GM21619 (cell line): Measurements from ENCODE around the gene TOPAZ1.
"Not testable (repeated sequence)": the region's sequence is repeated elsewhere in the genome, so short reads cannot be mapped to it uniquely, and the experiment has no call there.

Source experiments
- ATAC-seq: cut with Tn5 transposase; IDR thresholded peaks from one replicate; pipeline ENCODE4 v1.9.1; 2021; ENCODE audit not compliant: unreplicated experiment

The TOPAZ1 gene

GRCh38 chr3:44329946-44330345 lies 88.3 kb downstream of the TOPAZ1 start:
- no peak for ATAC-seq

GRCh38 chr3:44330444-44330843 lies 88.8 kb downstream of the TOPAZ1 start:
- ATAC-seq = no peak

- no peak for ATAC-seq
Observed at GRCh38 chr3:44334326-44334725, 92.6 kb downstream of the TOPAZ1 start.

GRCh38 chr3:44337248-44337785 lies 95.6 kb downstream of the TOPAZ1 start:
- ATAC-seq = no peak

- ATAC-seq = peak; percentile 91
Observed at GRCh38 chr3:44338010-44338827, 96.5 kb downstream of the TOPAZ1 start, which contains the start of gene TCAIM. Gene TCAIM, plus strand, starts transcription at chr3:44338766. Its CDS starts 16,017 bp downstream, at chr3:44354783.

- ATAC-seq = no peak
Observed at GRCh38 chr3:44338828-44339127, 97.1 kb downstream of the TOPAZ1 start.

GRCh38 chr3:44339181-44340057 lies 97.7 kb downstream of the TOPAZ1 start:
- ATAC-seq = no peak

- no peak for ATAC-seq
Observed at GRCh38 chr3:44340058-44340395, 98.3 kb downstream of the TOPAZ1 start.

- ATAC-seq = no peak
Observed at GRCh38 chr3:44342176-44342790, 100.6 kb downstream of the TOPAZ1 start.

- no peak for ATAC-seq
Observed at GRCh38 chr3:44343421-44343820, 101.7 kb downstream of the TOPAZ1 start.

- ATAC-seq = not testable (repeated sequence)
Observed at GRCh38 chr3:44346590-44346989, 104.9 kb downstream of the TOPAZ1 start.

- ATAC-seq = no peak
Observed at GRCh38 chr3:44348993-44349392, 107.3 kb downstream of the TOPAZ1 start.

GRCh38 chr3:44353355-44353924 lies 111.8 kb downstream of the TOPAZ1 start:
- no peak for ATAC-seq

- ATAC-seq = no peak
Observed at GRCh38 chr3:44355362-44356033, 113.8 kb downstream of the TOPAZ1 start.

- no peak for ATAC-seq
Observed at GRCh38 chr3:44359146-44359751, 117.6 kb downstream of the TOPAZ1 start.

- ATAC-seq = peak; percentile 95
Observed at GRCh38 chr3:44363591-44363990, 121.9 kb downstream of the TOPAZ1 start.

- no peak for ATAC-seq
Observed at GRCh38 chr3:44365952-44366351, 124.3 kb downstream of the TOPAZ1 start.

- no peak for ATAC-seq
Observed at GRCh38 chr3:44375450-44375849, 133.8 kb downstream of the TOPAZ1 start.
